PFSK-1 (cell line): ENCODE data around the gene RO60.

Experiments
- POLR2AphosphoS5 ChIP-seq: IDR thresholded peaks from 2 replicates; pipeline ENCODE4 v1.6.1; 2012; ENCODE audit warnings: low read depth, mild to moderate bottlenecking, control low read depth, low read length, moderate library complexity
- TF ChIP-seq, protein P1 (sequence below), 2 experiments: IDR thresholded peaks; 2 replicates each; pipeline versions ENCODE4 v1.6.1 to v1.8.0; 2011 to 2012; ENCODE audit warnings: low read depth in 2 of 2, low read length in 2 of 2, control low read depth in 1 of 2, inconsistent platforms in 1 of 2, mild to moderate bottlenecking in 1 of 2, moderate library complexity in 1 of 2; ENCODE audit not compliant: insufficient read depth in 1 of 2

- TF ChIP-seq, protein P1, sequence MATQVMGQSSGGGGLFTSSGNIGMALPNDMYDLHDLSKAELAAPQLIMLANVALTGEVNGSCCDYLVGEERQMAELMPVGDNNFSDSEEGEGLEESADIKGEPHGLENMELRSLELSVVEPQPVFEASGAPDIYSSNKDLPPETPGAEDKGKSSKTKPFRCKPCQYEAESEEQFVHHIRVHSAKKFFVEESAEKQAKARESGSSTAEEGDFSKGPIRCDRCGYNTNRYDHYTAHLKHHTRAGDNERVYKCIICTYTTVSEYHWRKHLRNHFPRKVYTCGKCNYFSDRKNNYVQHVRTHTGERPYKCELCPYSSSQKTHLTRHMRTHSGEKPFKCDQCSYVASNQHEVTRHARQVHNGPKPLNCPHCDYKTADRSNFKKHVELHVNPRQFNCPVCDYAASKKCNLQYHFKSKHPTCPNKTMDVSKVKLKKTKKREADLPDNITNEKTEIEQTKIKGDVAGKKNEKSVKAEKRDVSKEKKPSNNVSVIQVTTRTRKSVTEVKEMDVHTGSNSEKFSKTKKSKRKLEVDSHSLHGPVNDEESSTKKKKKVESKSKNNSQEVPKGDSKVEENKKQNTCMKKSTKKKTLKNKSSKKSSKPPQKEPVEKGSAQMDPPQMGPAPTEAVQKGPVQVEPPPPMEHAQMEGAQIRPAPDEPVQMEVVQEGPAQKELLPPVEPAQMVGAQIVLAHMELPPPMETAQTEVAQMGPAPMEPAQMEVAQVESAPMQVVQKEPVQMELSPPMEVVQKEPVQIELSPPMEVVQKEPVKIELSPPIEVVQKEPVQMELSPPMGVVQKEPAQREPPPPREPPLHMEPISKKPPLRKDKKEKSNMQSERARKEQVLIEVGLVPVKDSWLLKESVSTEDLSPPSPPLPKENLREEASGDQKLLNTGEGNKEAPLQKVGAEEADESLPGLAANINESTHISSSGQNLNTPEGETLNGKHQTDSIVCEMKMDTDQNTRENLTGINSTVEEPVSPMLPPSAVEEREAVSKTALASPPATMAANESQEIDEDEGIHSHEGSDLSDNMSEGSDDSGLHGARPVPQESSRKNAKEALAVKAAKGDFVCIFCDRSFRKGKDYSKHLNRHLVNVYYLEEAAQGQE (IDR thresholded peaks at IDR 0.05; ENCODE audit: insufficient read depth in 1 of 2, low read depth in 2 of 2, low read length in 2 of 2): no peak
- TF ChIP-seq POLR2AphosphoS5: no peak
Measured at GRCh38 chr1:193031431-193031830, 28.0 kb upstream of the RO60 start.
